Prostate gland (tissue), 2 donors: Measurements from ENCODE around the gene ULK4. TPM values are rescaled to one million over a fixed set of nuclear protein-coding genes. Genes with fewer than 3 reads are reported as not detected.

Experiments
- DNase-seq: peaks from one replicate; pipeline ENCODE4 v3.0.0-alpha.2; 2019; ENCODE audit warnings: low spot score
- H3K27ac ChIP-seq, 2 donors: fragments of 200-600 bp; sonication (generic); 2 replicates each; pipeline ENCODE4 v1.5.1; 2017 to 2019
- H3K27me3 ChIP-seq: fragments of 200-600 bp; sonication (generic); replicated peaks from 2 replicates; pipeline ENCODE4 v1.5.1; 2019; ENCODE audit not compliant: insufficient read depth
- H3K36me3 ChIP-seq, 2 donors: fragments of 200-600 bp; sonication (generic); 1 replicate in 1 of 2; 2 replicates in 1 of 2; pipeline versions ENCODE4 v1.5.1 to v1.8.1; 2017 to 2019
- H3K4me1 ChIP-seq: fragments of 200-600 bp; sonication (generic); replicated peaks from 2 replicates; pipeline ENCODE4 v1.5.1; 2019
- H3K4me3 ChIP-seq, 2 donors: fragments of 200-600 bp; sonication (generic); 2 replicates each; pipeline ENCODE4 v1.5.1; 2017 to 2019
- H3K9me3 ChIP-seq: fragments of 200-600 bp; sonication (generic); 2 replicates; pipeline ENCODE4 v1.5.1; 2017
- CTCF ChIP-seq, 4 experiments: fragments of 200-600 bp in 2 of 4; fragments of 450-650 bp in 2 of 4; sonication (generic) in 2 of 4; IDR thresholded peaks; 1 replicate in 3 of 4; 2 replicates in 1 of 4; pipeline ENCODE4 v1.5.1; 2016 to 2019; ENCODE audit warnings: antibody characterized with exemption in 4 of 4, mild to moderate bottlenecking in 2 of 4, moderate library complexity in 2 of 4
- POLR2A ChIP-seq: fragments of 450-650 bp; IDR thresholded peaks from one replicate; pipeline ENCODE4 v1.6.1; 2016; ENCODE audit warnings: antibody characterized with exemption, mild to moderate bottlenecking
- POLR2AphosphoS5 ChIP-seq: sonication (generic); formaldehyde crosslinking; IDR thresholded peaks from one replicate; pipeline ENCODE4 v1.6.1; 2017; ENCODE audit warnings: antibody characterized with exemption
- WGBS: methylation state at CpG from one replicate; pipeline ENCODE4 v1.1.5; 2018; 5-methylcytosine and 5-hydroxymethylcytosine counted together
- intact Hi-C: fragments of 100-400 bp; cut with DNase I; formaldehyde crosslinking; loops from one replicate; pipeline ENCODE4 v1.14.2; 2022
- total RNA-seq, 2 donors: library from RNA; depleted of rRNA; stranded (reverse); fragments of >200 nt; gene quantifications; one replicate each; pipeline ENCODE4 v1.1.0, GENCODE V29; 2016

Gene ULK4
- total RNA-seq, 2 donors from 2014 or later = 23.1 to 33.7 TPM

GRCh38 chr3:41753651-41754050 is 208.3 kb downstream of the ULK4 start:
- no peak for DNase-seq
- H3K27ac ChIP-seq = no peak overlapping the region
- no peaks in the 10 kb centered on the region for H3K9me3 ChIP-seq
- H3K4me1 ChIP-seq = no peaks in the 10 kb centered on the region
- H3K36me3 ChIP-seq = no peaks in the 10 kb centered on the region
- H3K4me3 ChIP-seq = no peak overlapping the region
- TF ChIP-seq POLR2A (no peak), CTCF (IDR thresholded peaks at IDR 0.05) (no peak), POLR2AphosphoS5 (no peak)
- no peaks in the 10 kb centered on the region for H3K27me3 ChIP-seq
- intact Hi-C loops = no loop called here

GRCh38 chr3:41751597-41751996 is 210.3 kb downstream of the ULK4 start:
- no peak for DNase-seq
- intact Hi-C loops = no loop called here

DNA sequence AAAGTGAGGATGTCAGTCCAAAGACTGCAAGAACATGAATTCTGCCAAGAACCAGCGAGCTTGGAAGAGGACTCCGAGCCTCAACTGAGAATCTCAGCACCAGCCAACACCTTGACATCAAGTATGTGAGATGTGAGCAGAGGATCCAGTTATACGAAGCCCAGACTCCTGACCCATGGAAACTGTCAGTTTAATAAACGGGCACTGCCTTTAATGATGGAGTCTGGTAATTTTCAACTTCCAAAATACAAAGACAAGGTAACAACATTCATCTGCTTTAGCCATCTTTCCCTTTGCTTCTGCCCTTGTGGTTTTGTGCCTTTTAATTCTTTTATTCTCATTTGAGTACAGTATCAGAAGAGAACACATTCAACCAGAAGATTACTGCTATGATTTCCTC is 211.9 kb downstream of the ULK4 start:
- Histone ChIP-seq H3K27me3 (no peaks in the 10 kb centered on the region), H3K4me1 (no peaks in the 10 kb centered on the region), H3K4me3 (no peak overlapping the region), H3K36me3 (no peaks in the 10 kb centered on the region), H3K9me3 (no peaks in the 10 kb centered on the region), H3K27ac (no peak overlapping the region)
- DNase-seq = no peak
- intact Hi-C loops = no loop called here
- WGBS = 92% methylated on average over 4 of the region's 4 CpGs
- no peak for TF ChIP-seq CTCF (IDR thresholded peaks at IDR 0.05)
- no peak for TF ChIP-seq POLR2A
- TF ChIP-seq POLR2AphosphoS5 = no peak

More at GRCh38 chr3:41751597-41751996, 210.3 kb downstream of the ULK4 start:
- H3K4me3 ChIP-seq = no peak overlapping the region
- H3K36me3 ChIP-seq = no peaks in the 10 kb centered on the region
- no peaks in the 10 kb centered on the region for H3K27me3 ChIP-seq
- H3K27ac ChIP-seq = no peak overlapping the region
- no peak for TF ChIP-seq POLR2A
- no peak for TF ChIP-seq CTCF (IDR thresholded peaks at IDR 0.05)
- no peak for TF ChIP-seq POLR2AphosphoS5
- H3K9me3 ChIP-seq = no peaks in the 10 kb centered on the region
- no peaks in the 10 kb centered on the region for H3K4me1 ChIP-seq

- DNase-seq = no peak
- Histone ChIP-seq H3K4me1 (no peaks in the 10 kb centered on the region), H3K27ac (no peak overlapping the region), H3K9me3 (no peaks in the 10 kb centered on the region), H3K27me3 (no peaks in the 10 kb centered on the region), H3K36me3 (no peaks in the 10 kb centered on the region), H3K4me3 (no peak overlapping the region)
- TF ChIP-seq POLR2AphosphoS5 (no peak), POLR2A (no peak), CTCF (IDR thresholded peaks at IDR 0.05) (no peak)
- 93% methylated on average over 1 of the region's 1 CpG for WGBS
- intact Hi-C loops = no loop called here
Measured at GRCh38 chr3:41746215-41746614, 215.7 kb downstream of the ULK4 start.

GRCh38 chr3:41742121-41742520 is 219.8 kb downstream of the ULK4 start:
- no peak for DNase-seq
- no peak overlapping the region for H3K4me3 ChIP-seq
- H3K27ac ChIP-seq = no peak overlapping the region
- no peaks in the 10 kb centered on the region for H3K9me3 ChIP-seq
- H3K36me3 ChIP-seq = no peaks in the 10 kb centered on the region
- TF ChIP-seq POLR2AphosphoS5 = no peak
- no peak for TF ChIP-seq CTCF (IDR thresholded peaks at IDR 0.05)
- no peak for TF ChIP-seq POLR2A
- intact Hi-C loops = no loop called here
- H3K27me3 ChIP-seq = no peaks in the 10 kb centered on the region
- H3K4me1 ChIP-seq = no peaks in the 10 kb centered on the region
